H54 (cell line): ENCODE data around the gene PRDM10.
"Not testable (repeated sequence)": the region's sequence is repeated elsewhere in the genome, so short reads cannot be mapped to it uniquely, and the experiment has no call there.

Experiments
- DNase-seq: peaks from one replicate; pipeline ENCODE4 v3.0.0; 2011; ENCODE audit warnings: low spot score, mixed read lengths; ENCODE audit not compliant: insufficient read length
- FAIRE-seq: peaks from 3 replicates; lab custom pipeline; 2011; peaks lifted over from hg19 to GRCh38; lab: Jason Lieb, UNC
- POLR2A ChIP-seq: IDR thresholded peaks from 2 replicates; pipeline ENCODE4 v1.6.1; 2011; ENCODE audit warnings: low read depth, mild to moderate bottlenecking, low read length

Gene PRDM10

DNA sequence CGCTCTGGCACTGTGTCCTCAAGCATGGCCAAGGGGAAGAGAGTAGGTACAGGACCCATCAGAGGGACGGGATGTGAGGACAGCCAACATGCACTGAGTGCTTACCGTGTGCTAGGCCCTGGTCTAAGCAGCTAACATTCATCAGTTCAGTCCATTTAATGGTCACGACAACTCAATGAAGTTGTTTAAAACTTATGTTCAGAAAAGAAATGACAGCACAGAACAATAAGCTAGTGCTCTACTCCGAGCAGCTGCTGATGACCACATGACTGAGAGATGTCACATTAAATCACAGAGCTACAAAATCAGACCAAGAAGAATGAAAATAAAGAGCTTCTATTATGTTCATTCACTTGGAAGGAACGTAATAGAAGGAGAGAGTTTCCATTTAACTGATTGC is 26.3 kb downstream of the PRDM10 start:
- no peak for TF ChIP-seq POLR2A
- DNase-seq (no peak), FAIRE-seq (no peak)

GRCh38 chr11:129975543-129975942 is 27.1 kb downstream of the PRDM10 start:
- TF ChIP-seq POLR2A: no peak
- FAIRE-seq (no peak), DNase-seq (no peak)

- FAIRE-seq (no peak), DNase-seq (no peak)
- no peak for TF ChIP-seq POLR2A
These were observed 28.0 kb downstream of the PRDM10 start for GRCh38 chr11:129974672-129975071.

GRCh38 chr11:129974237-129974636 is 28.4 kb downstream of the PRDM10 start:
- FAIRE-seq (no peak), DNase-seq (no peak)
- no peak for TF ChIP-seq POLR2A

- FAIRE-seq (no peak), DNase-seq (no peak)
- no peak for TF ChIP-seq POLR2A
These were observed 28.8 kb downstream of the PRDM10 start for GRCh38 chr11:129973809-129974208.

GRCh38 chr11:129973068-129973467 is 29.6 kb downstream of the PRDM10 start:
- no peak for TF ChIP-seq POLR2A
- no peak for DNase-seq
- no peak for FAIRE-seq

DNA sequence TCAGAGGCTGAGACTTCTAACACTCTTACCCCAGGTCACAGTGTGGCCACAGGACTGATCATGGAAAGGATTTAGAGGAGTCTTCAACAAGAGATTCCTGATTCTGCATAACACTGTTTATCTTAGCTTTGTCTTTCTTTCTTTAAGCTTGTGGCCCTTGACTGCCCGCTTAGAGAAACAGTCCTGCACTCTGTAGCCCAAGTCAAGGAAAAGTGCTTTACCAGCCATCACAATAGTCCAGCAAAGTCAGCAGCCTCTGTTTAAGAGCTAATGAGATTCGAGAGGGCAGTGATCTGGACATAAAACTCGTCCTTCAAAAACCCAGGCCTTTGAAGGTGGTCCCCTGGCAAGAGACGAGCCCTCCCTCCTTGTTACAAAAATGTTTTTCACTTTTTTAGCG is 30.0 kb downstream of the PRDM10 start:
- TF ChIP-seq POLR2A: no peak
- FAIRE-seq (no peak), DNase-seq (no peak)

DNA sequence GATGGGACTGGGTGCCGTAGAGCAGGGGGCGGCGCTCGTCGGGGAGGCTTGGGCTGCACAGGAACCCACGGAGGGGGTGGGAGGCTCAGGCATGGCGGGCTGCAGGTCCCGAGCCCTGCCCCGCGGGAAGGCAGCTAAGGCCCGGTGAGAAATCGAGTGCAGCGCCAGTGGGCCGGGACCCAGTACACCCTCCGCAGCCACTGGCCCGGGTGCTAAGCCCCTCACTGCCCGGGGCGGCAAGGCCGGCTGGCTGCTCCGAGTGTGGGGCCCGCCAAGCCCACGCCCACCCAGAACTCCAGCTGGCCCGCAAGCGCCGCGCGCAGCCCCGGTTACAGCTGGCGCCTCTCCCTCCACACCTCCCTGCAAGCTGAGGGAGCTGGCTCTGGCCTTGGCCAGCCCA is 30.8 kb downstream of the PRDM10 start:
- not testable (repeated sequence) for DNase-seq, FAIRE-seq

- TF ChIP-seq POLR2A: no peak
- DNase-seq (no peak), FAIRE-seq (no peak)
These were observed 32.7 kb downstream of the PRDM10 start for GRCh38 chr11:129969920-129970319.

GRCh38 chr11:129968591-129969419 is 33.8 kb downstream of the PRDM10 start:
- TF ChIP-seq POLR2A: no peak
- FAIRE-seq (no peak), DNase-seq (no peak)

GRCh38 chr11:129967996-129968395 is 34.6 kb downstream of the PRDM10 start:
- FAIRE-seq: no peak
- DNase-seq: no peak
- TF ChIP-seq POLR2A: no peak

DNA sequence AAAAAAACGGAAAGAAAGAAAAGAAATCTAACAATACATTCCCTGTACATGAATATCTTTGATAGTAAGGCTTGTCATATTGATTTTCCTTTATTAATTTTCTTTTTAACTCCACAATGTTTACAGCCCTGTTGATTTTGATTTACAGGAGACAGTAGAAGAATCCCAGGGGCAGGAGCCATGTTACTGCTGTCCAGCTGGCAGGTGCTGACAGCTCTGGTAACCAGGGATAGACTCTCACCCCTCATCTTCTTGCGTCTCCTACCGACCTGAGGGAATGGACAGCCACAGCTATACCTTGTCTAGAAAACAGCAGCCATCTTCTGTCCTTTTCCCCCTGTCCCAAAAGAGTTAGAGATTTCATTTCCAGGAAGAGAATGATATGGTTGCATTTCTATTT is 37.4 kb downstream of the PRDM10 start:
- DNase-seq: no peak
- TF ChIP-seq POLR2A: no peak
- FAIRE-seq: no peak

GRCh38 chr11:129960216-129961214 is 42.1 kb downstream of the PRDM10 start:
- DNase-seq (peak; percentile 30), FAIRE-seq (peak; percentile 94)
- TF ChIP-seq POLR2A: no peak

DNA sequence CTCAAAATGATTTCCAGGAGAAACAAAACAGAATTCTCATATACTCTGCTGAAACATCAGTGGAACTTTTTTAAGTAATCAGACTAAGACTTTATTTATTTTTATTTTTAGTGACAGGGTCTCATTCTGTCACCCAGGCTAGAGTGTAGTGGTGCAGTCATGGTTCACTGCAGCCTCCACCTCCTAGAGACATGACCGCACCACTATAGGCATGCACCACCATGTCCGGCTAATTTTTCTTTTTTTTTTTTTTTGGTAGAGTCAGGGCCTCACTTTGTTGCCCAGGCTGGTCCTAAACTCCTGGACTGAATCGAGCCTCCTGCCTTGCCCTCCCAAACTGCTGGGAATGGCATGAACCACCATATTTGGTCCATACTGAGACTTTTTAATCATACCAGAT is 42.9 kb downstream of the PRDM10 start:
- TF ChIP-seq POLR2A: no peak
- FAIRE-seq: no peak
- no peak for DNase-seq
